H1 (cell line): ENCODE data around the gene MYOC. TPM values are rescaled to one million over a fixed set of nuclear protein-coding genes. Genes with fewer than 3 reads are reported as not detected.

ENCODE experiments used
- EGR1 ChIP-seq: IDR thresholded peaks from 2 replicates; pipeline ENCODE4 v1.6.1; 2011; ENCODE audit warnings: low read depth, low read length, borderline replicate concordance
- GABPA ChIP-seq: IDR thresholded peaks from 2 replicates; pipeline ENCODE4 v1.6.1; 2011; ENCODE audit warnings: mild to moderate bottlenecking, low read length, moderate library complexity, borderline replicate concordance; ENCODE audit not compliant: insufficient read depth
- KDM4A ChIP-seq: IDR thresholded peaks from one replicate; pipeline ENCODE4 v1.7.1; 2012; ENCODE audit warnings: low read depth, mild to moderate bottlenecking, moderate library complexity, low read length, inconsistent platforms; ENCODE audit not compliant: severe bottlenecking
- SAP30 ChIP-seq: fragments of 300-600 bp; sonication (generic); IDR thresholded peaks from 2 replicates; pipeline ENCODE4 v1.7.1; 2012; ENCODE audit warnings: low read length, moderate library complexity, mild to moderate bottlenecking, inconsistent platforms; ENCODE audit not compliant: insufficient read depth, insufficient replicate concordance
- polyA plus RNA-seq, 7 experiments: library from polyadenylated mRNA; depleted of rRNA in 3 of 7; stranded (reverse) in 5 of 7; unstranded in 2 of 7; fragments of >200 nt in 5 of 7; fragments of 200-250 nt in 2 of 7; gene quantifications; 1 replicate in 5 of 7; 2 replicates in 1 of 7; 4 replicates in 1 of 7; pipeline versions ENCODE4 v1.2.1 to v1.2.3, GENCODE V29; 2011 to 2013; ENCODE audit warnings: missing spikeins in 2 of 7, mixed read lengths in 2 of 7
- total RNA-seq: library from RNA; stranded (reverse); fragmentation: NEBNext Ultra II Directional; extraction: Animal tissue kit (Norgen Biotek cat#: 25700); gene quantifications from 2 replicates; pipeline ENCODE4 v1.2.1, GENCODE V29; 2021
- TF ChIP-seq, protein P1 (sequence below): IDR thresholded peaks from 2 replicates; pipeline ENCODE4 v1.6.1; 2011; ENCODE audit warnings: low read depth, mild to moderate bottlenecking, low read length; ENCODE audit not compliant: insufficient read depth
- TF ChIP-seq, protein P2 (sequence below): IDR thresholded peaks from 2 replicates; pipeline ENCODE4 v1.6.1; 2012; ENCODE audit warnings: inconsistent platforms
- TF ChIP-seq, protein P3 (sequence below): fragments of 300-600 bp; sonication (generic); IDR thresholded peaks from 2 replicates; pipeline ENCODE4 v1.7.1; 2012; ENCODE audit warnings: low read length, moderate library complexity, mild to moderate bottlenecking, inconsistent platforms; ENCODE audit not compliant: insufficient replicate concordance

MYOC gene
- total and polyA plus RNA-seq, 2 of the 8 experiments (the other 6 are each of a cell fraction or from before 2014, with no cell fraction given): not detected

DNA sequence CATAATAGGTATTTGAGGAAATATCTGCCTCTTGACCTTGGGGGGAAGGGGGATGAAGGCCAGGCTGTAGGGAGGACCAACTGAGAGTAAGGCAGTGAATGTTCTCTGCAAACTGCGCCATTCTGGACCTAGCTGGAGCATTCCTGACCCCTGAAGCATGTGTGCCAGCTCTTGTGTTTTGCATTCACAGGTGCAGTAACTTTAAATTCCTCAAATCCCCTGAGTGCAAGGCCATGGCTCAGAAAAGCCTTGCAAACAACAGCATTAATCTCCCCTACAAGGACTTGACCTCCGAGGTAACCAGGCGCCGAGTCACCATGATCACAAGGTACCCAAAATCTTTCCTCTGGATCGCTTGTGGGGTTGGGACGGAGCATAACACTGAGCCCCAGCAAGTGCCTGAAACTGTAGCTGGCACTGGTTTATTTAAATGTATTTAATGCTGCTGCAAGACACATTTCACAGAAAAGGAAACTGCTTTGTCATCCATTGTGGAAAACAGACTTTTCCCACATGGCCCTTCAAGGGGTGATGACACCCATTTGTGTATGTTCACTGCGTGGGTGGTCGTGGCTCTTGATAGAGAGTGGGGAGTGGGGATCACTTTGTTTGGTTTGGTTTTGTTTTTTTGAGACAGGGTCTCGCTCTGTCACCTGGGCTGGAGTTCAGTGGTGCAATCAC is 28.7 kb downstream of the MYOC start (continued):
- no peak for TF ChIP-seq GABPA
- TF ChIP-seq, protein P1, sequence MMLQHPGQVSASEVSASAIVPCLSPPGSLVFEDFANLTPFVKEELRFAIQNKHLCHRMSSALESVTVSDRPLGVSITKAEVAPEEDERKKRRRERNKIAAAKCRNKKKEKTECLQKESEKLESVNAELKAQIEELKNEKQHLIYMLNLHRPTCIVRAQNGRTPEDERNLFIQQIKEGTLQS: no peak
- TF ChIP-seq KDM4A: no peak
- TF ChIP-seq, protein P2, sequence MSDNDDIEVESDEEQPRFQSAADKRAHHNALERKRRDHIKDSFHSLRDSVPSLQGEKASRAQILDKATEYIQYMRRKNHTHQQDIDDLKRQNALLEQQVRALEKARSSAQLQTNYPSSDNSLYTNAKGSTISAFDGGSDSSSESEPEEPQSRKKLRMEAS: no peak
- no peak for TF ChIP-seq EGR1
- no peak for TF ChIP-seq SAP30
- TF ChIP-seq, protein P3, sequence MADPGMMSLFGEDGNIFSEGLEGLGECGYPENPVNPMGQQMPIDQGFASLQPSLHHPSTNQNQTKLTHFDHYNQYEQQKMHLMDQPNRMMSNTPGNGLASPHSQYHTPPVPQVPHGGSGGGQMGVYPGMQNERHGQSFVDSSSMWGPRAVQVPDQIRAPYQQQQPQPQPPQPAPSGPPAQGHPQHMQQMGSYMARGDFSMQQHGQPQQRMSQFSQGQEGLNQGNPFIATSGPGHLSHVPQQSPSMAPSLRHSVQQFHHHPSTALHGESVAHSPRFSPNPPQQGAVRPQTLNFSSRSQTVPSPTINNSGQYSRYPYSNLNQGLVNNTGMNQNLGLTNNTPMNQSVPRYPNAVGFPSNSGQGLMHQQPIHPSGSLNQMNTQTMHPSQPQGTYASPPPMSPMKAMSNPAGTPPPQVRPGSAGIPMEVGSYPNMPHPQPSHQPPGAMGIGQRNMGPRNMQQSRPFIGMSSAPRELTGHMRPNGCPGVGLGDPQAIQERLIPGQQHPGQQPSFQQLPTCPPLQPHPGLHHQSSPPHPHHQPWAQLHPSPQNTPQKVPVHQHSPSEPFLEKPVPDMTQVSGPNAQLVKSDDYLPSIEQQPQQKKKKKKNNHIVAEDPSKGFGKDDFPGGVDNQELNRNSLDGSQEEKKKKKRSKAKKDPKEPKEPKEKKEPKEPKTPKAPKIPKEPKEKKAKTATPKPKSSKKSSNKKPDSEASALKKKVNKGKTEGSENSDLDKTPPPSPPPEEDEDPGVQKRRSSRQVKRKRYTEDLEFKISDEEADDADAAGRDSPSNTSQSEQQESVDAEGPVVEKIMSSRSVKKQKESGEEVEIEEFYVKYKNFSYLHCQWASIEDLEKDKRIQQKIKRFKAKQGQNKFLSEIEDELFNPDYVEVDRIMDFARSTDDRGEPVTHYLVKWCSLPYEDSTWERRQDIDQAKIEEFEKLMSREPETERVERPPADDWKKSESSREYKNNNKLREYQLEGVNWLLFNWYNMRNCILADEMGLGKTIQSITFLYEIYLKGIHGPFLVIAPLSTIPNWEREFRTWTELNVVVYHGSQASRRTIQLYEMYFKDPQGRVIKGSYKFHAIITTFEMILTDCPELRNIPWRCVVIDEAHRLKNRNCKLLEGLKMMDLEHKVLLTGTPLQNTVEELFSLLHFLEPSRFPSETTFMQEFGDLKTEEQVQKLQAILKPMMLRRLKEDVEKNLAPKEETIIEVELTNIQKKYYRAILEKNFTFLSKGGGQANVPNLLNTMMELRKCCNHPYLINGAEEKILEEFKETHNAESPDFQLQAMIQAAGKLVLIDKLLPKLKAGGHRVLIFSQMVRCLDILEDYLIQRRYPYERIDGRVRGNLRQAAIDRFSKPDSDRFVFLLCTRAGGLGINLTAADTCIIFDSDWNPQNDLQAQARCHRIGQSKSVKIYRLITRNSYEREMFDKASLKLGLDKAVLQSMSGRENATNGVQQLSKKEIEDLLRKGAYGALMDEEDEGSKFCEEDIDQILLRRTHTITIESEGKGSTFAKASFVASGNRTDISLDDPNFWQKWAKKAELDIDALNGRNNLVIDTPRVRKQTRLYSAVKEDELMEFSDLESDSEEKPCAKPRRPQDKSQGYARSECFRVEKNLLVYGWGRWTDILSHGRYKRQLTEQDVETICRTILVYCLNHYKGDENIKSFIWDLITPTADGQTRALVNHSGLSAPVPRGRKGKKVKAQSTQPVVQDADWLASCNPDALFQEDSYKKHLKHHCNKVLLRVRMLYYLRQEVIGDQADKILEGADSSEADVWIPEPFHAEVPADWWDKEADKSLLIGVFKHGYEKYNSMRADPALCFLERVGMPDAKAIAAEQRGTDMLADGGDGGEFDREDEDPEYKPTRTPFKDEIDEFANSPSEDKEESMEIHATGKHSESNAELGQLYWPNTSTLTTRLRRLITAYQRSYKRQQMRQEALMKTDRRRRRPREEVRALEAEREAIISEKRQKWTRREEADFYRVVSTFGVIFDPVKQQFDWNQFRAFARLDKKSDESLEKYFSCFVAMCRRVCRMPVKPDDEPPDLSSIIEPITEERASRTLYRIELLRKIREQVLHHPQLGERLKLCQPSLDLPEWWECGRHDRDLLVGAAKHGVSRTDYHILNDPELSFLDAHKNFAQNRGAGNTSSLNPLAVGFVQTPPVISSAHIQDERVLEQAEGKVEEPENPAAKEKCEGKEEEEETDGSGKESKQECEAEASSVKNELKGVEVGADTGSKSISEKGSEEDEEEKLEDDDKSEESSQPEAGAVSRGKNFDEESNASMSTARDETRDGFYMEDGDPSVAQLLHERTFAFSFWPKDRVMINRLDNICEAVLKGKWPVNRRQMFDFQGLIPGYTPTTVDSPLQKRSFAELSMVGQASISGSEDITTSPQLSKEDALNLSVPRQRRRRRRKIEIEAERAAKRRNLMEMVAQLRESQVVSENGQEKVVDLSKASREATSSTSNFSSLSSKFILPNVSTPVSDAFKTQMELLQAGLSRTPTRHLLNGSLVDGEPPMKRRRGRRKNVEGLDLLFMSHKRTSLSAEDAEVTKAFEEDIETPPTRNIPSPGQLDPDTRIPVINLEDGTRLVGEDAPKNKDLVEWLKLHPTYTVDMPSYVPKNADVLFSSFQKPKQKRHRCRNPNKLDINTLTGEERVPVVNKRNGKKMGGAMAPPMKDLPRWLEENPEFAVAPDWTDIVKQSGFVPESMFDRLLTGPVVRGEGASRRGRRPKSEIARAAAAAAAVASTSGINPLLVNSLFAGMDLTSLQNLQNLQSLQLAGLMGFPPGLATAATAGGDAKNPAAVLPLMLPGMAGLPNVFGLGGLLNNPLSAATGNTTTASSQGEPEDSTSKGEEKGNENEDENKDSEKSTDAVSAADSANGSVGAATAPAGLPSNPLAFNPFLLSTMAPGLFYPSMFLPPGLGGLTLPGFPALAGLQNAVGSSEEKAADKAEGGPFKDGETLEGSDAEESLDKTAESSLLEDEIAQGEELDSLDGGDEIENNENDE: no peak
